Measurements from ENCODE around the gene WNT4.
"Not testable (repeated sequence)": the region's sequence is repeated elsewhere in the genome, so short reads cannot be mapped to it uniquely, and the experiment has no call there.

Gene WNT4

DNA sequence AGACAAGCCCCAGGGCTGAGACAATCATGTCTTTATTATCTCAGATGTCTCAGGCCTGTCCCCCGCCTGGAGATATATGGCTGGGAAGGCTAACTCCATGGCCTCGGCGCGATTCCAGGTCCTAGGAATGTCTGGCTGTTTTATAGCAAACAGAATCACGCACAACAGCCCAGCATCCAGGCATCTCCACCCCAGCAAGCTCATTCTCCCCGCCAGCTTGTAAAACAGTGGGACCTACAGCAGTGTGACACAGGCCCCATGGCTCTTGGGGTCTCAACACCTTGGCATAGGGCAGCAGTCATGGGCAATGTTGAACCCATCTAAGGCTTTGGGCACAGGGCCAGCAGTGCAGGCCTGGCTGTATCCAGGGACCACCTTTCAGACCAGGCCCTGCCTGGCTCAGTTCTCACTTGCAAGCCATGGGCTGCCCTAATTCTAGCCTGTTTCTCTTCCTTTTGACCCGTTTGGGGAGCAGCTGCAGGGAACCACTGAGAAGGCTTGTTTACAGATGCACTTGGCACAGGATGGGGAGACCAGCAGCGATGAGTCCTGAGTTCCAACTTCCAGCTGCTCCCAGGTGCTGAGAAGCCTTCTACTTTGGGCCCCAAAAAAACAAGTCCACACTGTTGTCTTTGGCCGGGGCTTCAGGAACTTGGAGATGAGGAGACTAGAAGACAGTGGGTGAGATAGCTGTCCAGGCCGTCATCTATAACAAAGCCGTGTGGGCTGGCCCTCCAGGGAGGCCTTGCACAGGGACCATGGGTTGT lies 34.4 kb downstream of the WNT4 start:
- no peak for DNase-seq (ENCODE audit: low spot score)

DNA sequence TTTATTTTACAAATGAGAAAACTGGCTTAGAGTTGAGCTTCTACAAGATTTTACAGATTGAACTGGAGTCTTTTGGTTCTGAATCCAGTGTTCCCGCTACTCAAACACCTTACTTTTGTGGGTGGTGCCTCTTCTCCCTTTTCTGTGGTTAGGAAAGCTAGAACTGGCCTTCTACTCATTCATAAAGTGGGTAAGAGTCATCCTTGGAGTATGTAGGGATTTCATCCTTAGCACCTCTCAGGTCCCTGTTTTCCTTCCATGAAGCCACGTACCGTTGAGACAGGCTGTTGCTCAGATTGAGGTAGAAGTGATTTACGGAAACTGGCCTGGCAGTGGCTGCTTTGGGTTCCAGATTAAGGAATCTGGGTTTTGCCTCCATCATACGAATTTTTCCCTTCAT lies 35.8 kb downstream of the WNT4 start:
- no peak for DNase-seq (ENCODE audit: low spot score)

DNA sequence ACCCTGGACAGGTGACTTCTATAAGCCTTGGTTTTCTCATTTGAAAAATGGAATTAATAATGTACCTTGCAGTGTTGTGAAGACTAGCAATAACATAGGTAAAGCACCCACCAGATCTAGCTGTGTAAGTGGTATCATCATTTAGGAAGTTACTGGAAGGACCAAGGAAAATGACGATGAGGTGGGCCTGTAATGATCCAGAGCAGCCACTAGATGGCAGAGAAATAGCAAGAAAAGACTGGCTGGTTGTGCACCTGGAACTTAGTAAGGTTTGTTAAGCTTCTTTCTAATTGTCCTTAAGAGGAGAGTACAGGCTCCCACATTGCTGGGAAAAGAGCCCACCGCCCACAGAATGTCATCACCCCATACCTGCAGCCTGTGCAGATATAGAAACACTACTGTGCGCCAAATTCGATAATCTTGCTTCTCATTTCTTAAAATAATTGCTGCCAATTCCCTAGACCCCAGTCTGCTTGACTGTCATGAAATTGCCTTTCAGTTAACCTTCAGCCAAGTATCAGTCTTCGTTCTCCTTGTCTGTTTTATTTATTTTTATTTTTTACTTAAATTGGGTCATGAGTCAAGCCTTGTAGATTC lies 37.2 kb downstream of the WNT4 start:
- DNase-seq (ENCODE audit: low spot score) = peak; percentile 65

DNA sequence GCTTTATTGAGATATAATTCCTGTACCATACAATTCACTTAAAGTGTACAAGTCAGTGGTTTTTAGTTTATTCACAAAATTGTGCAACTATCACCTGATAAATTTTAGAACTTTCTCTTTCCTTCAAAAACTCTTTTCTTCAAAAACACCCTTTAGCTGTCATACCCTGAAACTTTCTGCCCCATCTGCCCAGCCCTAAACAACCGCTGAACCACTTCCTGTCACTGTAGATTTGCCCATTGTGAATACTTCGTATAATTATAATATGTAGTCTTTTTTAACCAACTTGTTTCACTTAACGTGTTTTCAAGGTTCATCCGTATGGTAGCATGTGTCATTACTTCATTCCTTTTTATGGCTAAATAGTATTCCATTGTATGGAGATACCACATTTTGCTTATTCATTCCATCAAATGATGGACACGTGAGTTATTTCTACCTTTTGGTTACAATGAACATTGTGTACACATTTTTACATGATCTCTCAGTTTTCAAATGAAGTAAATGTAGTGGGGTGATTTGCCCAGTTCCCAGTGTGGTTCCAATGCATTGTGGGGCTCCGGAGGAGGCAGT lies 37.9 kb downstream of the WNT4 start:
- no peak for DNase-seq (ENCODE audit: low spot score)

DNA sequence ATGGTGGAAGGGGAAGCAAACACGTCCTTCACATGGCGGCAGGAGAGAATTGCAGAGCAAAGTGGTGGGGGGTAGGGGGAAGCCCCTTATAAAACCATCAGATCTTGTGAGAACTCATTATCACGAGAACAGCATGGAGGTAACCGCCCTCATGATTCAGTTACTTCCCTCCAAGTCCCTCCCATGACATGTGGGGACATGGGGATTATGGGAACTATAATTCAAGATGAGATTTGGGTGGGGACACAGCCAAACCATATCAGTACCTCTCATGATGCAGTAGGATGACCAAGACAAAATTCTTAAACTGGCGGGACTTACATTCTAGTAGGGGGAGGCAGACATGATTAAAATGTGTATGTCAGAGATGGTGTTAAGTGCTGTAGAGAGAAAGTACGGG lies 38.8 kb downstream of the WNT4 start:
- DNase-seq (ENCODE audit: low spot score) = no peak

DNA sequence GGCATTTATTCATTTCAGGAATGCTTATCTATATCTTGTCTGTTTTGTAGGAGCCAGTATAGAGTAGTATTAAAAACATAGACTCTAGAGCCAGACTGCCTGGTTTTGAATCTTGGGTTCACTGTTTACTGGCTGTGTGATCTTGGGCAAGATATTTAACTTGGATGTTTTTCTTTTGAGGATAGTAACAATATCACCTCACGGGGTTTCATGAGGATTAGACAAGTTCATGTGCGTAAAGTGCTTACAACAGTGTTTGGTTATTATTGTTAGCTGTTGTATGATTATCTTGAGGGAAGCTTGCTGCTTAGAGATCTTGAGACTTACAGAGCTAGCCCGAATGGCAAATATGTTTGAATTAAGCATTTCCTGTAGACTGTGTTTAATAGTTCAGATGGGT lies 40.2 kb downstream of the WNT4 start:
- DNase-seq (ENCODE audit: low spot score) = no peak

DNA sequence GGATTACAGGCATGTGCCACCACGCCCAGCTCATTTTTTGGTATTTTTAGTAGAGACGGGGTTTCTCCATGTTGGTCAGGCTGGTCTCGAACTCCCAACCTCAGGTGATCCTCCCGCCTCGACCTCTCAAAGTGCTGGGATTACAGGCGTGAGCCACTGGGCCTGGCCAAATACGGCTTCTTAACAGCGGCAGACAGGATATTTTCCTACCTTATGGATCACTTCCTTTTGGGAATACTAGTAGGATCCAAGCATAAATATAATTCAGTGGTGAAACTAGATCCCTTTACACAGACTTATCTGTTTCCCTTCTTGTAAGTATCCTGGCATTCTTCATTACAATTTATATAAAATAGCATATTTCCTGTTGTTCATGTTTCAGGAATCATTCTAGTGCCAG lies 40.9 kb downstream of the WNT4 start:
- no peak for DNase-seq (ENCODE audit: low spot score)

DNA sequence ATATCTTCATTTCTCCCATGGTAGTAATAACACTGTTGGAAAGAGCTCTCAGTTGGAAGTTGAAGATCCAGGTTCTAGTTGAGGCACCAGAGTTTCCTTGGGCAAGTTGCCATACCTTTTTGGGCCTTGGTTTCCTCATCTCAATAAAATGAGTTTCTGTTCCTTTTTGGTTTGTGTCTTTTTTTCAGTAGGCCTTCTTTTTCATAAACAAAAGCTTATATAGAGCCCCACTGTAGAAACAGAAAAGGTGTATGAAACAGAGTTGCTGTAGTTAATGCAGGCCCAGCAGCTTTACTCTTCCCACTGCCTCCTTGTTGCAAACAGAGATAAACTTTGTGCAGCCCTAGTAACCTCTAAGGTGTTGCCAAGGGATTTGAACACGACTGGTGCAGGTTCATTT lies 41.7 kb downstream of the WNT4 start:
- DNase-seq (ENCODE audit: low spot score) = no peak

DNA sequence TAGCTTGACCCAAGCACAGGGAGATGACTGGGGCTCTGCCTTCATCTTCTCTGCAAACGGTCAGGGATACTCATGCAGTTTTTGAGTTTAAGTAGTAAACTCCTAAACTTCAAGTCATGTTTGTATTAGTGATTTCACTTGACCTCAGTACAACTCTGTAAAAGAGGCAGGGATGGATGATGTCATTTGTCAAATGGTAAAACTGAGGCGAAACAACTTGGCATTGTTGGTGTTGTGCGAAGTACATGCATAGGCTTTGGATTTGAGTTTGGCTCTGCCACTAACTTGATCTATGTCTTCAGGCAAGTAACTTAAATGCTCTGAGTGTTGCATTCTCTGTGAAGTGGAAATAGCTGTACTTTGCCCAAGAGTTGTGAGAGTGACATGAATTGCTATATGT lies 42.7 kb downstream of the WNT4 start:
- DNase-seq (ENCODE audit: low spot score) = no peak

DNA sequence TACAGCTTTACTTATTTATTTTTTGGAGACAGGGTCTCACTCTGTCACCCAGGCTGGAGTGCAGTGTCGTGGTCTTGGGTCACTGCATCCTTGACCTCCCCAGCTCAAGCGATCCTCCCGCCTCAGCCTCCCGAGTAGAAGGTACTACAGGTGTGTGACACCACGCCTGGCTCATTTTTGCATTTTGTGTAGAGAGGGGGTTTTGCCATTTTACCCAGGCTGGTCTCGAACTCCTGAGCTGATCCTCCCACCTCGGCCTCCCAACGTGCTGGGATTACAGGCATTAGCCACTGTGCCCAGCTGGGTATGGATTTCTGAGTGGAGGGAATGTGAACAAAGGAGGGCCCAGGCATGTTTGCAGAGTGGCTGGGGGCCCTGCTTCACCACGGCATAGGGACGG lies 44.1 kb downstream of the WNT4 start:
- DNase-seq (ENCODE audit: low spot score) = no peak

DNA sequence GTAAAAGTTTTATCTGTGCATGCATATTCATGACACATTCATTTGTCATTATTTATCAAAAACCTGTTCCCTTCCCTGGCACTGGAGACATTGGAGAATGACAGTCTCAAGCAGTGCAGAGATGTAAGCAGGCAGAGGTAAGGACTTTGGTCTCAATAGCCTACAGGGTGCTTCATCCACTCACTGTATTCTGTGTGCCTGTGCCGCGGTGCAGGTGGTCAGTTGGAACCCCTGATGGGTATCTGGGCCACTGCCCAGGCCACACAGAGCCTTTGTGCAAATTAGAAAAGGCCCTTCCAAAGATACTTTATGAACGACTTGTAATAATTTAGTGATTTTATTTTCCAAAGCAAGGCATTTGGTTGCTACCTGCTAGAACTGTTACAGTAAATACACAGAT lies 46.4 kb downstream of the WNT4 start:
- no peak for DNase-seq (ENCODE audit: low spot score)

DNA sequence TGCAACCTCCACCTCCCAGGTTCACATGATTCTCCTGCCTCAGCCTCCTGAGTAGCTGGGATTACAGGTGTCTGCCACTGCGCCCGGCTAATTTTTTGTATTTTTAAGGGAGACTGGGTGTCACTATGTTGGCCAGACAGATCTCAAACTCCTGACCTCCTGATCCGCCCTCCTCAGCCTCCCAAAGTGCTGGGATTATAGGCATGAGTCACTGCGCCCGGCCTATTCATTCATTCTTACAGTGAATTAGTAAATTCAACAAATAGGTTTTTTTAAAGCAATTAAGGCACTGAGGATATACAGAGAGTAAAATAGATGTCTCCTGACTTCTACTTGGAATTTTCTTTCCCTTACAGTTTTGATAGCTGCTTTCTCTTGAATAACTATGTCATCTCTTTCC lies 46.9 kb downstream of the WNT4 start:
- no peak for DNase-seq (ENCODE audit: low spot score)

DNA sequence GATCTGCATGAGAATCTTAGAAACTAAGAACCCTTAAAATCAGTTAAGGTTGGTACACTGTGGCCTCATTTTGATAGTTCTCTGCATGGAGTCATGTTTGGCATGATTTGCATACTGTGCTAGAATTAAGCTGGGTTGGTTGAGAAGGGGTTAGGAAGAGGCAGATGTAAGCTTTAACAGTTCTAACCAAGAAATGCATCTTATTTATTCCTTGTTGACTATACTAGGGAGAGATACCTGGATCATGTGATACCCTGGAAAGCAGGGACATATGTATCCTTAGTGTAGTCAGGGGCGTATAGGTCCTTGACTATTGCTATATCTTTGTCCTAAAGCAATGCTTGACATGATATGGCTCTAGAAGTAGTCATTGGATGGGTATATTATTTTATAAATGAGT lies 49.4 kb downstream of the WNT4 start:
- no peak for DNase-seq (ENCODE audit: low spot score)

DNA sequence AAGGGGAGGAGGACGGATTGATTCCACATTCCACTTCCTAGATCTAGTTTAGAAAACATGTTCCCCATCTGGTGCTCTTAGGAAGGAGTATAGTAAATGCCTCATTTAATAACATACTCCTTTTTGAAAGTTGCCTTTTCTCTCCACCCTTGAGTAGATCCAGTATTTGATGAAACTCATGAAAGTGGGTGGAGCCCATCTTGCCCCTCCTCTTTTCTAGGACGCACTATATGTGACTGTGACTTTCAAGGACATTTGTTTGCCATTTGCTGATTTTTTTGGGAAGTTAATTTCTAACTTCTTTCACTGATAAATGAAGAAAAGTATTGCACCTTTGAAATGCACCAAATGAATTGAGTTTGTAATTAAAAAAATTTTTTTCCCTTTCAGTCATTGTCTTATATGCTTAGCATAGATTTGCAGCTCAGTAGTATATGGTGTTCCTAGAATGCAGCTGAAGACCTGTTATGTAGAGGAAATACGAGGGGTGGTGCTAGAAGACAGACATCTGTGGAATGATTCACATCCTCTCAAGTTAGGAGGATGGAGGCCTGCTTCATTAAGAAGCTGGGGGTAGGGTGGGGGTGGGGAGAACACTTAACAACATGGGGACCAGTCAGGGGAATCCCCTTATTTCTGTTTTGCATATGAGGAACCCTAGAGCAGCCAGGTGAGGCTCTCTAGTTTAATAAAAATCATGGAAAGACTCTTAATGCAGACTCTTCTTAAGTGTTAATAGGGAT lies 50.7 kb downstream of the WNT4 start:
- DNase-seq (ENCODE audit: low spot score) = not testable (repeated sequence)

DNA sequence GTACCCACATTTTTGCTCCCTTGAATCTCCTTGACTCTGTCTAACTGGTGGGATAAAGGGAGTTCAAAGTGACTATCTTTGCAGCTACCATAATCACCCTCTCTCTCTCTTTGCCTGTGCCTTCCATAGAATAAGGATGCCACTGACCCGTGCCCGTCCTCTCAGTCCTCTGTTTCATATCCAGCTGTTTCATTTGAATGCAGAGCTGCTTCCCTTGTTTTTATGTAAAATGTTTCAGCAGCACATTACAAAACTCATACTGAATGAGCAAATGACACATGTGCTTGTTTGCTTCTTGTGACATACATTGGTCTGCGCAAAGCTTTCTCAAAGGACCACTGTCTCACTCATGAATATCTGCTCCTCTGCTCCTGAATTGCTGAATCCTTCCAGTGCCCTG lies 52.0 kb downstream of the WNT4 start:
- DNase-seq (ENCODE audit: low spot score) = no peak

DNA sequence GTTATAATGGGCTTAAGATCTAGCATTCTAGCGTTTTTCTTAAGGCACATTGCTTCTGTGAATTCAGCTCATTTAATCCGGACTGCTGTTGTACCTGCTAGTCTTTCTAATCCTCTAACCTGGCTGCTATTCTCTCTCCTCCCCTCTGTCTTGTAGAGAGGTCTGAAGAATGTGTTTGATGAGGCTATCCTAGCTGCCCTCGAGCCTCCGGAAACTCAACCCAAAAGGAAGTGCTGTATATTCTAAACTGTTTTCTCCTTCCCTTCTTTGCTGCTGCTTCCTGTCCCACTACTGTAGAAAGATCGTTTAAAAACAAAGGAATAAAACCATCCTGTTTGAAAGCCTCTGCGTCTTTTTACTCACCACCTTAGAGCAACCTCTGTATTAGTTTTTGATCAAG lies 53.1 kb downstream of the WNT4 start:
- no peak for DNase-seq (ENCODE audit: low spot score)

DNA sequence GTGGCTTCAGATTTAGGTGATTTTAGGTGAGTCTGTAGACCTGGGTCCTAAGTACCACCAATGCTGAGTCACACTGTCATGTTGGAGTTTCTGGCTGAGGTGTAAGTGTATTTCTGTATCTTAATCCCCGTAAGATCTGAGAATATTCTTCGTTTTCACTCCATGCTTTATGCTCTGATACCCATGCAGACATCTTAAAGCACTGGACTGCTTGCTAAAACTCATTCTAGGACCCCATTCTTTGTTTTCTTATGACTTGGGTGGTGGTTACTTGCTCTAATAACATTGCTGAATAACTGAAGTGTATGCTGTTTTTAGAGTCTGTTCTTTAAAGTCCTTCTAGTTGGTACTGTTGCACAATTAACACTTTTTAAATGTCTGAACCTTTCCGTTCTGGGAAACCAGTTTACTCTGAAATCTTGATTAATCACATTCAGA lies 53.7 kb downstream of the WNT4 start:
- no peak for DNase-seq (ENCODE audit: low spot score)

DNA sequence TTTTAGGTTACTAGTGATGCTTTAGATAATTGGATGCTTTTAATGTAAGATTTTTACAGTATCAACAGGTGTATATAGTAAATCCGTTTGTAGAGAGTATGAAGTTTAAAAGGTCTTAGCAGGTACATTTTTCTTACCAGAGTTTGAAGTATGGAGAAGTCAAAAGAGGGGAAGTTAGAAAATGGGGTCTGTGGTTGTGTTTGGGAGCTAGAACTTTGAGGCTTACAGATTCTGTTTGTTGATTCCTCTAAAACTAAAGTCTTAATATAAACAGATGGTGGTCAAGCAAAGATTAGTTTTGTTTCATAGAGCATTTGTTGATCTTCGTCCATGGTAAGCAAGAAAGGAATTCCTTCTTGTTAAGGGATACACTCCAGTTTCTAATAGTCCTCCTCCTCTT lies 54.6 kb downstream of the WNT4 start:
- no peak for DNase-seq (ENCODE audit: low spot score)

DNA sequence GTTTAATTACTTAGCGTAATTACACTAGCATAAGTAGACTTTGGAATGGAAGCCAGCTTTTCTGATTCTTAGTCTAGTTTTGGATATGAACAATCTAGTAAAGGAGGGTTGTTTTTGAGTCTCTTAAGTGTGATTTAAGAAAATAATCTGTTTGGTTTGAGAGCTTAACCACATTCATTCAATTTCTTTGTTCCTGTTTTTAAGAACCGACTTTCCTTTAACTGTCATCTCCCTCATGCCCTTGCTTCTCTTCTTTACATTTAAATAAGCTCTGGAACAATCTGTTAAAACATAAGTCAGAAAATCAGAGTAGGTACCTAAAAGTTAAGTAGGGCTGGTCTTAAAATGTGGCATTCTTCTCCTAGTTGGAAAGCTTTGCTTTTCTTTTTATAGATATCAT lies 62.7 kb downstream of the WNT4 start:
- DNase-seq (ENCODE audit: low spot score) = peak; percentile 30

DNA sequence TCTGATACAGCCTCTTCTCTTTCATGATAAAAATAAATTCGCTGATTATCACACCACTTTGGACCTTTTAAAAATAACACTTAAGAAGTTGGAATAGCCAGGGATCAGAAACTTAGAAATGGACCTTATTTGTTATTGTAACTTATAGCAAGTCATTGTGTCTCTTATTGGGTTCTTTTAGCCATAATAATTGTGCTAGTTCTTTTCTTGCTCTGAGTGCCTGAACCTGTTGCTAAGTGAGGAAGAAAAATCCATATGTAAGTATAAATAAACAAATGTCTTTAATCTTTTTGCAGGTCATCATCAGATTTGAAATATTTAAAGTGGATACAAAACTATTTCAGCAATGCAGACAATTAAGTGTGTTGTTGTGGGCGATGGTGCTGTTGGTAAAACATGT lies 64.8 kb downstream of the WNT4 start:
- no peak for DNase-seq (ENCODE audit: low spot score)

DNA sequence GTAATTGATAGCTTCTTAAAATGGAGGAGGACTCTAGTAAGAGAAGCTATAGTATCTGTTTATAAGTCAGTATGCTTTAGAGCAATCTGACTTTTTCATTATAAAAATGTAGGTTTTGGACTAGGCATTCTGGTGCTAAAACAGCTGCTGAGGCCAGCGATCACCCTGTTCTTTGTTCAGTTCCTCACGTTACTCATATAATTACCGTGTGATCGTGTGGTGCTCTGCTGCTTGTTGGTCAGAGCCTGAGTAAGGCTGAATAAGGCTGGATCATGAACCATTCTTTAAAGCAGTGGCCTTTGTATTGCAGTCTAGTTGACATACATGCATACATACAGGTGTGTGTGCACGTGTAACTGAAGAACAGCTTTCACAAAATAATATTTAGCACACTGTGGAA lies 65.2 kb downstream of the WNT4 start:
- DNase-seq (ENCODE audit: low spot score) = no peak

DNA sequence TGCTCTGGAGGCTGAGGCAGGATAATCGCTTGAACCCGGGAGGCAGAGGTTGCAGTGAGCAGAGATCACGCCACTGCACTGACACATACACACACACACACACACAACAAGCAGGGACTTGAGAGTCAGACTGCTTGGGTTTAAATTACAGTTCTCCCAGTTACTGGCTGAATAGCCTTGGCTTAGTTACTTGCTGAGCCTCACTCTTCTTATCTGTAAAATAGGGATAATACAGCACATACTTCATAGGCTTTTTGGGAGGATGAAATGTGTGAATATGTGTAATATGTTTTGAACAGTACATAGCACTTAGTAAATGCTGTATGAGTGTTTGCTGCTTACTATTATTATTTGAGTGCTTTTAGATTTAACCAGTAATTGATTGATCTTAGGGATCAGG lies 66.6 kb downstream of the WNT4 start:
- no peak for DNase-seq (ENCODE audit: low spot score)

DNA sequence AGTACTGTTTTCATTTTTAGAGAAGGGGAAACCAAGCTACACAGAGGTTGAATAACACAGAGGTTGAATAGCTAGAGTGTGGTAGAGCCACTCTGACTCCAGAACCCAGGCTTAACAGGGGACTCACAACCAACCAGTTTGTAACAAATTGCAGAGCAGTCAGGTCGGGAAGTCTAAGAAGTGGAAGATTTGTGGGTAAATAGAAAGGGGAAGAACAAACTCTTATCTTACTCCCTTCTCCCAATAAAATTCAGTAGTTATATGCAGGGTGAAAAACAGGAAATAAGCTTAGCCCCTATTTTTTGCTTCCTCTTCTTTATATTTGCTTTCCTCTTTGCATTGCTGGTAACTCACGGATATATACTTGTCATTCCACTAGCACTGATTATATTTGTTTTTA lies 67.2 kb downstream of the WNT4 start:
- no peak for DNase-seq (ENCODE audit: low spot score)
